A549 (cell line): ENCODE data around the gene RNF13. TPM values are rescaled to one million over a fixed set of nuclear protein-coding genes. Genes with fewer than 3 reads are reported as not detected.

Source experiments
- polyA plus RNA-seq, 4 experiments: library from polyadenylated mRNA; depleted of rRNA in 3 of 4; stranded (reverse); fragments of >200 nt; fragmentation: RNase III in 1 of 4; extraction: RNeasy Plus Mini Kit Qiagen cat#74134 plus additional on column Dnase treatment in 1 of 4; gene quantifications; 2 replicates in 3 of 4; 3 replicates in 1 of 4; pipeline ENCODE4 v1.2.3, GENCODE V29; 2011 to 2017
- small RNA-seq, 6 experiments: library from RNA; depleted of rRNA; stranded (forward); fragments of <200 nt; gene quantifications; one replicate each; pipeline ENCODE3, GENCODE V24; 2012

The RNF13 gene
- polyA plus RNA-seq, 2 of the 4 experiments (the other 2 are of a cell fraction), result 46.2 to 100 TPM

Small RNA genes within 50 kb of the gene (small RNA-seq; reads per million reads assigned to genes)
- 0 reads per million in 6 experiments for gene RNU6-507P
- gene RNU6-720P, result 0 reads per million in 6 experiments

Other genes with a start within 250 kb of the RNF13 start
- gene WWTR1, start 155.2 kb upstream of the RNF13 start, polyA plus RNA-seq (2011; rRNA removed), result 164 and 216 TPM in 2 replicates
- gene WWTR1, start 155.2 kb upstream of the RNF13 start, polyA plus RNA-seq (2017; fragmentation: RNase III; extraction: RNeasy Plus Mini Kit Qiagen cat#74134 plus additional on column Dnase treatment), result 93.9 to 103 TPM (median 99.7 TPM) in 3 replicates
- 71.5 and 76.1 TPM in 2 replicates for gene COMMD2, start 60.7 kb upstream of the RNF13 start, polyA plus RNA-seq (2011; rRNA removed)
- gene COMMD2, start 60.7 kb upstream of the RNF13 start, polyA plus RNA-seq (2017; fragmentation: RNase III; extraction: RNeasy Plus Mini Kit Qiagen cat#74134 plus additional on column Dnase treatment), result 20.5 to 23.0 TPM (median 22.9 TPM) in 3 replicates
- 0.08 TPM in 1 of 2 replicates, not detected in the other for gene ANKUB1, start 20.7 kb upstream of the RNF13 start, polyA plus RNA-seq (2011; rRNA removed)
- not detected in 3 replicates for gene ANKUB1, start 20.7 kb upstream of the RNF13 start, polyA plus RNA-seq (2017; fragmentation: RNase III; extraction: RNeasy Plus Mini Kit Qiagen cat#74134 plus additional on column Dnase treatment)
- gene PFN2, start 157.7 kb downstream of the RNF13 start, polyA plus RNA-seq (2011; rRNA removed), result 406 and 539 TPM in 2 replicates
- gene PFN2, start 157.7 kb downstream of the RNF13 start, polyA plus RNA-seq (2017; fragmentation: RNase III; extraction: RNeasy Plus Mini Kit Qiagen cat#74134 plus additional on column Dnase treatment), result 201 to 231 TPM (median 222 TPM) in 3 replicates